KG1 (cell line): ENCODE measurements around the gene F13A1.

Experiments used
- DNase-seq: peaks from one replicate; lab custom pipeline; 2025; lab: John Stamatoyannopoulos, UW

F13A1 gene

GRCh38 chr6:6191909-6192308 lies 128.6 kb downstream of the F13A1 start:
- DNase-seq, result no peak

- no peak for DNase-seq
Observed at GRCh38 chr6:6191476-6191875, 129.0 kb downstream of the F13A1 start.

GRCh38 chr6:6180684-6181083 lies 139.8 kb downstream of the F13A1 start:
- no peak for DNase-seq

- no peak for DNase-seq
Observed at GRCh38 chr6:6179858-6180623, 140.4 kb downstream of the F13A1 start.

- no peak for DNase-seq
Observed at GRCh38 chr6:6178795-6179194, 141.7 kb downstream of the F13A1 start.

GRCh38 chr6:6177754-6178153 lies 142.7 kb downstream of the F13A1 start:
- DNase-seq, result no peak

GRCh38 chr6:6176586-6177228 lies 143.8 kb downstream of the F13A1 start:
- DNase-seq, result no peak

- DNase-seq, result no peak
Observed at GRCh38 chr6:6176127-6176526, 144.3 kb downstream of the F13A1 start.

GRCh38 chr6:6169141-6169540 lies 151.3 kb downstream of the F13A1 start:
- DNase-seq, result no peak

- no peak for DNase-seq
Observed at GRCh38 chr6:6166064-6166463, 154.4 kb downstream of the F13A1 start.

- no peak for DNase-seq
Observed at GRCh38 chr6:6164367-6164766, 156.1 kb downstream of the F13A1 start.

GRCh38 chr6:6154335-6154734 lies 166.1 kb downstream of the F13A1 start:
- DNase-seq, result no peak

- DNase-seq, result no peak
Observed at GRCh38 chr6:6152060-6152459, 168.4 kb downstream of the F13A1 start.

- no peak for DNase-seq
Observed at GRCh38 chr6:6148192-6148815, 172.2 kb downstream of the F13A1 start.

GRCh38 chr6:6131492-6132109 lies 188.9 kb downstream of the F13A1 start:
- no peak for DNase-seq

- DNase-seq, result no peak
Observed at GRCh38 chr6:6125495-6125894, 195.0 kb downstream of the F13A1 start.

- no peak for DNase-seq
Observed at GRCh38 chr6:6123803-6124202, 196.7 kb downstream of the F13A1 start.

- no peak for DNase-seq
Observed at GRCh38 chr6:6121943-6122342, 198.5 kb downstream of the F13A1 start.

GRCh38 chr6:6105472-6106036 lies 214.9 kb downstream of the F13A1 start:
- DNase-seq, result no peak
